Measurements from ENCODE around the gene EPS15. TPM values are rescaled to one million over a fixed set of nuclear protein-coding genes. Genes with fewer than 3 reads are reported as not detected.

EPS15 gene
- polyA plus RNA-seq, 1 of the 3 experiments (the other 2 are of a cell fraction) = 17.0 TPM

- TF ChIP-seq USF2 (IDR thresholded peaks at IDR 0.05; ENCODE audit: borderline replicate concordance, low read depth, low read length) (no peak), CHD2 (IDR thresholded peaks at IDR 0.05; ENCODE audit: low read length, partially characterized antibody) (no peak)
These were observed 167.2 kb downstream of the EPS15 start (continued) for GRCh38 chr1:51351907-51352306.

GRCh38 chr1:51349862-51350261 lies 169.2 kb downstream of the EPS15 start:
- 97% methylated on average over 3 of the region's 3 CpGs for WGBS (ENCODE audit: low lambda C conversion rate)
- Histone ChIP-seq H3K4me2 (no peak overlapping the region), H3F3A (replicated peaks; ENCODE audit: insufficient read depth) (peaks cover 8% of the 10 kb centered on the region), H3K27me3 (ENCODE audit: insufficient read depth) (no peaks in the 10 kb centered on the region), H3K4me3 (ENCODE audit: low read depth in 2 of 2, low read length in 1 of 2) (no peak overlapping the region), H3K9ac (no peak overlapping the region), H3K4me1 (ENCODE audit: control insufficient read depth in 1 of 2, insufficient read depth in 2 of 2, low read depth in 1 of 2, low read length in 1 of 2) (peaks cover 0 to 11% of the 10 kb centered on the region in 2 experiments; a peak in 1 of 4 replicates), H3K9me2 (no peaks in the 10 kb centered on the region), H3K9me3 (no peaks in the 10 kb centered on the region), H3K27ac (ENCODE audit: low read depth in 2 of 2, low read length in 1 of 2) (no peak overlapping the region), H3K36me3 (replicated peaks in 1 of 2; ENCODE audit: control insufficient read depth in 1 of 2, insufficient read depth in 2 of 2, low read length in 1 of 2) (peaks cover 7 to 21% of the 10 kb centered on the region in 2 experiments), H3K79me2 (ENCODE audit: insufficient read depth) (no peaks in the 10 kb centered on the region), H2AFZ (ENCODE audit: low read depth) (no peak overlapping the region), H4K20me1 (ENCODE audit: insufficient read depth) (no peaks in the 10 kb centered on the region)
- no peak for TF ChIP-seq JUND (IDR thresholded peaks at IDR 0.05)
- ChIA-PET POLR2A (no interaction called here), CTCF (no interaction called here)
- no peak for DNase-seq

GRCh38 chr1:51348147-51348527 lies 170.9 kb downstream of the EPS15 start:
- Histone ChIP-seq H3K4me2 (no peak overlapping the region), H4K20me1 (ENCODE audit: insufficient read depth) (no peaks in the 10 kb centered on the region), H3K79me2 (ENCODE audit: insufficient read depth) (no peaks in the 10 kb centered on the region), H2AFZ (ENCODE audit: low read depth) (no peak overlapping the region), H3K36me3 (replicated peaks in 1 of 2; ENCODE audit: control insufficient read depth in 1 of 2, insufficient read depth in 2 of 2, low read length in 1 of 2) (peaks cover 0 to 8% of the 10 kb centered on the region in 2 experiments), H3K27me3 (ENCODE audit: insufficient read depth) (no peaks in the 10 kb centered on the region), H3K4me1 (ENCODE audit: control insufficient read depth in 1 of 2, insufficient read depth in 2 of 2, low read depth in 1 of 2, low read length in 1 of 2) (peaks cover 0 to 11% of the 10 kb centered on the region in 2 experiments; a peak in 1 of 4 replicates), H3F3A (replicated peaks; ENCODE audit: insufficient read depth) (peaks cover 8% of the 10 kb centered on the region), H3K4me3 (ENCODE audit: low read depth in 2 of 2, low read length in 1 of 2) (no peak overlapping the region), H3K9ac (no peak overlapping the region), H3K9me2 (no peaks in the 10 kb centered on the region), H3K9me3 (no peaks in the 10 kb centered on the region), H3K27ac (ENCODE audit: low read depth in 2 of 2, low read length in 1 of 2) (no peak overlapping the region)
- ChIA-PET CTCF (no interaction called here), POLR2A (no interaction called here)
- TF ChIP-seq TAF1 (IDR thresholded peaks at IDR 0.05; ENCODE audit: borderline replicate concordance, low read depth, low read length) = no peak
- no peak for TF ChIP-seq GABPA (IDR thresholded peaks at IDR 0.05; ENCODE audit: low read depth)
- TF ChIP-seq IRF3 (IDR thresholded peaks at IDR 0.05; ENCODE audit: low read depth, low read length) = no peak
- no peak for DNase-seq

- ChIA-PET POLR2A (no interaction called here), CTCF (no interaction called here)
- Histone ChIP-seq H3K4me1 (ENCODE audit: control insufficient read depth in 1 of 2, insufficient read depth in 2 of 2, low read depth in 1 of 2, low read length in 1 of 2) (peaks cover 0 to 11% of the 10 kb centered on the region in 2 experiments; a peak in 1 of 4 replicates), H3K4me2 (no peak overlapping the region), H3F3A (replicated peaks; ENCODE audit: insufficient read depth) (peaks cover 8% of the 10 kb centered on the region), H3K9ac (no peak overlapping the region), H3K27me3 (ENCODE audit: insufficient read depth) (no peaks in the 10 kb centered on the region), H3K9me3 (no peaks in the 10 kb centered on the region), H3K27ac (ENCODE audit: low read depth in 2 of 2, low read length in 1 of 2) (no peak overlapping the region), H3K9me2 (no peaks in the 10 kb centered on the region), H3K4me3 (ENCODE audit: low read depth in 2 of 2, low read length in 1 of 2) (no peak overlapping the region), H3K36me3 (replicated peaks in 1 of 2; ENCODE audit: control insufficient read depth in 1 of 2, insufficient read depth in 2 of 2, low read length in 1 of 2) (peaks cover 0 to 3% of the 10 kb centered on the region in 2 experiments), H3K79me2 (ENCODE audit: insufficient read depth) (no peaks in the 10 kb centered on the region), H2AFZ (ENCODE audit: low read depth) (no peak overlapping the region), H4K20me1 (ENCODE audit: insufficient read depth) (no peaks in the 10 kb centered on the region)
- WGBS (ENCODE audit: low lambda C conversion rate) = 92% methylated on average over 6 of the region's 6 CpGs
- DNase-seq = no peak
- TF ChIP-seq JUND (IDR thresholded peaks at IDR 0.05) (no peak), FOSL2 (IDR thresholded peaks at IDR 0.05; ENCODE audit: borderline replicate concordance, low read depth) (no peak), IRF3 (IDR thresholded peaks at IDR 0.05; ENCODE audit: low read depth, low read length) (no peak), TCF12 (IDR thresholded peaks at IDR 0.05) (no peak), RAD21 (IDR thresholded peaks at IDR 0.05; ENCODE audit: low read length) (no peak), MEF2A (IDR thresholded peaks at IDR 0.05; ENCODE audit: borderline replicate concordance, low read depth) (no peak), NRF1 (IDR thresholded peaks at IDR 0.05; ENCODE audit: low read depth, low read length) (no peak), GABPA (IDR thresholded peaks at IDR 0.05; ENCODE audit: low read depth) (no peak), POLR2AphosphoS5 (IDR thresholded peaks at IDR 0.05; ENCODE audit: low read depth, low read length) (no peak), TEAD4 (IDR thresholded peaks at IDR 0.05; ENCODE audit: borderline replicate concordance, insufficient read depth) (no peak), MAX (IDR thresholded peaks at IDR 0.05; ENCODE audit: low read depth) (no peak), YY1 (IDR thresholded peaks at IDR 0.05; ENCODE audit: low read depth) (no peak), RXRA (IDR thresholded peaks at IDR 0.05; ENCODE audit: borderline replicate concordance, low read depth) (no peak), MXI1 (IDR thresholded peaks at IDR 0.05; ENCODE audit: low read depth, low read length) (no peak), GATA2 (CRISPR knock-in tag; IDR thresholded peaks at IDR 0.05) (no peak)
These were observed 171.5 kb downstream of the EPS15 start for GRCh38 chr1:51347398-51348146.

All from SK-N-SH (cell line).